ENCODE data around the gene KCNH2.
A peak's percentile ranks its signal among the peaks of the same experiment; 100 is the strongest.

Gene KCNH2

GRCh38 chr7:150898475-150899011, 79.6 kb downstream of the KCNH2 start:
- peak; percentile 42 for DNase-seq

DNA sequence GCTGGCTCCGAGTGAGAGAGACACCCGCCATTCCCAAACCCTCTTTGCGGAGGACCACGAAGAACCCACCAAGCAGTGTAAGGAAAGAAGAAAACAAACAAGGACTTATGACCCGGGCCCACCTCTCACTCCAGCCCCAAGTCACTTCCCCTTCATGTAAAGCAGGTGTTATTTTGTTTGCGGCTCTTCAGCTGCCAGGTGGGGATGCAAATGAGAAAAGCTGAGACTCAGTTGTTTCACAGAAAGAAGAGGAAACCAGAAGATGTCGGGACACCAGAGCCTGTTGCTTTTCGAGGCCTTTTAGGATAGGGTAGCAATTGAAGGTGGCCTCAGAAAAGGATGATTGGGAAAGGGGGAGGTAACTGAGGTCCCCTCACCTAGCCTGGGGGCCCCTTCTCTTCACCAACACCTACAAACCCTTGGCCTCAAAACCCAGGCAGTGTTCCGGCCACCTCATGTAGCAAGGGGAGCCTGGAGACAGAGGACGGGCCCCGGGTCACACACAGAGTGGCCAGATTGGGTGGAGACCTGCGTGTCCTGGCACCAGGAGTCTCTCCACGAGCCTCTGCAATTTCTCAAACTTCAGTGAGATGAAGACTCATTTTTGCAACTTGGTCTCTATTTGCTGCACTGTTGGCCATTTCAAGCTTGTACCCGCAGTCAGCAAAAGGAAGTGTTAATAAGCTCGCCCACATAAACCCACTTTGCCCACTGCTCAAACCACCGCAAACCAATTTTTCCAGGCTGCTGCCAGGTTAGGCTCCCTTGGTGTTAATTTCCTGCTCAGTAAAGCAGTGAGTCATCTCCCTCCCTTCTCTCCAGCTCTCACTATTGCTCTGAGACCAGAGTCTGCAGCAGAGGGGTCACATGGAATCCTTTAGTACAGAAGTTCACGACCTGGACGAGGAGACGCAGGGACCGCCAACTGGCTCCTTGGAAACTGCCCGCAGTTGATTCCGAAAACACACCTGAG, 80.3 kb downstream of the KCNH2 start:
- DNase-seq, result no peak

GRCh38 chr7:150896562-150897209, 81.4 kb downstream of the KCNH2 start:
- no peak for DNase-seq

DNA sequence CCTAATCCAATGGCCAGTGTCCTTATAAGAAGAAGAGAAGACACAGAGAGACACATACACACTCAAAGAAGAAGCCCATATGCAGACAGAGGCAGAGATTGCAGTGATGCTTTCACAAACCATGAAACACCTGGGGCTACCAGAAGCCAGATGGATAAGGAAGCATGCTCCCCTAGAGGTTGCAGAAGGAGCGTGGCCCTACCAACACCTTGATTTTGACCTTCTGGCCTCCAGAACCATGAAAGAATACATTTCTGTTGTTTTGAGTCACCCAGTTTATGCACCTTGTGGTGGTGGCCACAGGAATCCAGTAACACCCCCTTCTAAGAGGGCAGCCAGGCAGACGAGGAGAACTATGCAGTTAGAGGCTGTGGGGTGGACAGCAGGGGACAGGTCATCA, 82.3 kb downstream of the KCNH2 start:
- no peak for DNase-seq
